HG03571 (cell line): ENCODE results near the gene LCORL.

Experiments
- ATAC-seq: cut with Tn5 transposase; IDR thresholded peaks from one replicate; pipeline ENCODE4 v1.9.1; 2021; ENCODE audit not compliant: unreplicated experiment

LCORL gene

GRCh38 chr4:17939054-17939453 lies 82.5 kb downstream of the LCORL start:
- no peak for ATAC-seq

GRCh38 chr4:17934286-17934685 lies 87.3 kb downstream of the LCORL start:
- ATAC-seq: no peak

GRCh38 chr4:17933126-17933525 lies 88.4 kb downstream of the LCORL start:
- no peak for ATAC-seq

GRCh38 chr4:17932041-17932440 lies 89.5 kb downstream of the LCORL start:
- no peak for ATAC-seq

- no peak for ATAC-seq
Observed at GRCh38 chr4:17930256-17930655, 91.3 kb downstream of the LCORL start.

- ATAC-seq: no peak
Observed at GRCh38 chr4:17924189-17924588, 97.4 kb downstream of the LCORL start.

GRCh38 chr4:17921451-17921850 lies 100.1 kb downstream of the LCORL start:
- no peak for ATAC-seq

- no peak for ATAC-seq
Observed at GRCh38 chr4:17920681-17921080, 100.9 kb downstream of the LCORL start.

- no peak for ATAC-seq
Observed at GRCh38 chr4:17915439-17915838, 106.1 kb downstream of the LCORL start.

GRCh38 chr4:17912011-17912410 lies 109.5 kb downstream of the LCORL start:
- no peak for ATAC-seq

- no peak for ATAC-seq
Observed at GRCh38 chr4:17911608-17912007, 109.9 kb downstream of the LCORL start.

GRCh38 chr4:17898553-17899055 lies 123.0 kb downstream of the LCORL start:
- no peak for ATAC-seq

GRCh38 chr4:17895481-17895880 lies 126.1 kb downstream of the LCORL start:
- no peak for ATAC-seq

- no peak for ATAC-seq
Observed at GRCh38 chr4:17894421-17894820, 127.1 kb downstream of the LCORL start.

- ATAC-seq: no peak
Observed at GRCh38 chr4:17889692-17890091, 131.9 kb downstream of the LCORL start.

- no peak for ATAC-seq
Observed at GRCh38 chr4:17884511-17884910, 137.0 kb downstream of the LCORL start.

- no peak for ATAC-seq
Observed at GRCh38 chr4:17884063-17884462, 137.5 kb downstream of the LCORL start.

GRCh38 chr4:17877661-17878060 lies 143.9 kb downstream of the LCORL start:
- no peak for ATAC-seq

- no peak for ATAC-seq
Observed at GRCh38 chr4:17876943-17877342, 144.6 kb downstream of the LCORL start.

- ATAC-seq: peak; percentile 85
Observed at GRCh38 chr4:17875402-17876070, 146.0 kb downstream of the LCORL start.

GRCh38 chr4:17869327-17869726 lies 152.2 kb downstream of the LCORL start:
- no peak for ATAC-seq

- ATAC-seq: no peak
Observed at GRCh38 chr4:17867276-17867675, 154.3 kb downstream of the LCORL start.

GRCh38 chr4:17866810-17867209 lies 154.7 kb downstream of the LCORL start:
- no peak for ATAC-seq
